Activated B cell treated with CpG ODN at 0.5 μM for 24 hours (primary cell): ENCODE results near the gene REEP2. TPM values are rescaled to one million over a fixed set of nuclear protein-coding genes. Genes with fewer than 3 reads are reported as not detected.
A peak's percentile ranks its signal among the peaks of the same experiment; 100 is the strongest.
"Not testable (repeated sequence)": the region's sequence is repeated elsewhere in the genome, so short reads cannot be mapped to it uniquely, and the experiment has no call there.

Experiments used
- ATAC-seq: fragments of 200-7000 bp; cut with Tn5 transposase; one replicate; pipeline ENCODE4 v1.10.0; 2021; ENCODE audit warnings: low read depth, mild to moderate bottlenecking, moderate library complexity
- CTCF ChIA-PET: fragments of 350-600 bp; sonication (Branson Sonifier 250); formaldehyde crosslinking; loops from one replicate; lab custom pipeline; 2021; ENCODE audit warnings: antibody characterized with exemption; lab: Charles Lee
- POLR2A ChIA-PET: fragments of 350-600 bp; sonication (Branson Sonifier 250); formaldehyde crosslinking; loops from one replicate; lab custom pipeline; 2021; ENCODE audit warnings: antibody characterized with exemption; lab: Charles Lee
- DNase-seq: peaks from one replicate; pipeline ENCODE4 v3.0.0; 2022
- H3K27ac Mint-ChIP-seq: one replicate; pipeline ENCODE4 v1.8.0; 2020; ENCODE audit warnings: mixed read lengths
- H3K27me3 Mint-ChIP-seq: one replicate; pipeline ENCODE4 v1.8.0; 2021; ENCODE audit warnings: mixed read lengths
- H3K36me3 Mint-ChIP-seq: one replicate; pipeline ENCODE4 v1.8.0; 2021; ENCODE audit warnings: low read depth, mixed read lengths
- H3K4me1 Mint-ChIP-seq: one replicate; pipeline ENCODE4 v1.8.0; 2021; ENCODE audit warnings: mixed read lengths
- H3K4me3 Mint-ChIP-seq: one replicate; pipeline ENCODE4 v1.8.0; 2020; ENCODE audit warnings: mild to moderate bottlenecking, mixed read lengths
- H3K9me3 Mint-ChIP-seq: one replicate; pipeline ENCODE4 v1.8.0; 2020; ENCODE audit warnings: mixed read lengths
- intact Hi-C: fragments of 100-400 bp; cut with micrococcal nuclease; formaldehyde crosslinking; loops from one replicate; pipeline ENCODE4 v1.15.1; 2024
- total RNA-seq: library from RNA; stranded (reverse); gene quantifications from 2 replicates; pipeline ENCODE4 v1.2.3, GENCODE V29; 2022
- TF ChIP-seq, protein P1 (sequence below): fragments of 200-600 bp; IDR thresholded peaks from one replicate; pipeline ENCODE4 v1.8.0; 2022; ENCODE audit warnings: antibody characterized with exemption, mild to moderate bottlenecking

REEP2 gene
- total RNA-seq, 1 donor from 2014 or later = not detected

DNA sequence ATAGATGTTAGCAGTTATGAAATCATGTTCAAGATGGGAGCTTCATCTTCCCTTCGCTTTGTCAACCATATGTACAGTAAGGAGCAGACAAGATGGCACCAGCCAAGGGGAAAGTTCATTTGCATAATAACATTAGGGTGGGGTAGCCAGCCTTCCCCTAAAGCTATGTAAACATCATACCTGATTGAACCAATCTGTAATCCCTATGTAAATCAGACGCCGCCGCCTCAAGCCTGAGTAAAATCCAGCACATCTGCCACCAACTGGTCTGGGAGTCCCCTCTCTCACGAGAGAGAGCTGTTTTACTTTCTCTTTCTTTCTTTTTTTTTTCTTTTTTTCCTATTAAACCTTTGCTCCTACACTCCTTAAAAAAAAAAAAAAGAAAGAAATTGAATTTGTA, 30.8 kb upstream of the REEP2 start:
- intact Hi-C loops = no loop called here
- ChIA-PET CTCF (interaction anchor here (0.7 kb wide), 1 partner anchor 56 kb away, joined by 3 read pairs; the partner anchor contains the start of gene KDM3B), POLR2A (interaction anchor here (0.7 to 1.1 kb wide), 5 partner anchors 55 to 1003 kb away, joined by 3 to 5 read pairs (median 4); partner anchors contain the start of gene FAM53C)
- TF ChIP-seq, protein P1, sequence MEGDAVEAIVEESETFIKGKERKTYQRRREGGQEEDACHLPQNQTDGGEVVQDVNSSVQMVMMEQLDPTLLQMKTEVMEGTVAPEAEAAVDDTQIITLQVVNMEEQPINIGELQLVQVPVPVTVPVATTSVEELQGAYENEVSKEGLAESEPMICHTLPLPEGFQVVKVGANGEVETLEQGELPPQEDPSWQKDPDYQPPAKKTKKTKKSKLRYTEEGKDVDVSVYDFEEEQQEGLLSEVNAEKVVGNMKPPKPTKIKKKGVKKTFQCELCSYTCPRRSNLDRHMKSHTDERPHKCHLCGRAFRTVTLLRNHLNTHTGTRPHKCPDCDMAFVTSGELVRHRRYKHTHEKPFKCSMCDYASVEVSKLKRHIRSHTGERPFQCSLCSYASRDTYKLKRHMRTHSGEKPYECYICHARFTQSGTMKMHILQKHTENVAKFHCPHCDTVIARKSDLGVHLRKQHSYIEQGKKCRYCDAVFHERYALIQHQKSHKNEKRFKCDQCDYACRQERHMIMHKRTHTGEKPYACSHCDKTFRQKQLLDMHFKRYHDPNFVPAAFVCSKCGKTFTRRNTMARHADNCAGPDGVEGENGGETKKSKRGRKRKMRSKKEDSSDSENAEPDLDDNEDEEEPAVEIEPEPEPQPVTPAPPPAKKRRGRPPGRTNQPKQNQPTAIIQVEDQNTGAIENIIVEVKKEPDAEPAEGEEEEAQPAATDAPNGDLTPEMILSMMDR = no peak
- Mint-ChIP-seq H3K4me1 (peaks cover 14% of the 10 kb centered on the region), H3K9me3 (no peaks in the 10 kb centered on the region), H3K36me3 (peaks cover 60% of the 10 kb centered on the region), H3K27ac (peak overlapping the region; percentile 71), H3K4me3 (no peak overlapping the region), H3K27me3 (no peaks in the 10 kb centered on the region)
- DNase-seq = no peak
- peak; percentile 89 for ATAC-seq

DNA sequence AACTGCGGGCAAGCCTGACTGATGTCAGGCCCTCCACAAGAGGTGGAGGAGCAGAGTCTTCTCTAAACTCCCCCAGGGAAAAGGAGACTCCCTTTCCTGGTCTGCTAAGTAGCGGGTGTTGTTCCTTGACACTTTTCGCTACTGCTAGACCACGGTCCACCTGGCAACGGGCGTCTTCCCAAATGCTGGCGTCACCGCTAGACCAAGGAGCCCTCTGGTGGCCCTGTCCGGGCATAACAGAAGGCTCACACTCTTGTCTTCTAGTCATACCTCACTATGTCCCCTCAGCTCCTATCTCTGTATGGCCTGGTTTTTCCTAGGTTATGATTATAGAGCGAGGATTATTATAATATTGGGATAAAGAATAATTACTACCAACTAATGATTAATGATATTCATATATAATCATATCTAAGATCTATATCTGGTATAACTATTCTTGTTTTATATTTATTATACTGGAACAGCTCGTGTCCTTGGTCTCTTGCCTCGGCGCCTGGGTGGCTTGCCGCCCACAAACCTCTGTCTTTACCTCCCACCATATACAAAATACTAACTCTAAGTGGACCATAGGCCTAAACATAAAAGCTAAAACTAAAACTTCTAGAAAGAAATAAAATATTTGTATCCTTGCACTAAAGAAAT, 27.7 kb upstream of the REEP2 start:
- H3K9me3 Mint-ChIP-seq, H3K27ac Mint-ChIP-seq, H3K27me3 Mint-ChIP-seq, H3K4me3 Mint-ChIP-seq, ATAC-seq, DNase-seq: not testable (repeated sequence)
- CTCF ChIA-PET = interaction anchor here (0.9 to 1.3 kb wide), 3 partner anchors 58 to 334 kb away, joined by 3 to 7 read pairs (median 3); partner anchors contain the start of genes BRD8, KDM3B and KIF20A
- intact Hi-C loops = loop anchor here (1.0 kb wide), 1 partner anchor 231 kb away; no protein-coding TSS in a partner anchor
- peaks cover 14% of the 10 kb centered on the region for H3K4me1 Mint-ChIP-seq
- POLR2A ChIA-PET = interaction anchor here (0.7 kb wide), 1 partner anchor 79 kb away, joined by 3 read pairs; the partner anchor contains the start of gene CDC25C
- peaks cover 64% of the 10 kb centered on the region for H3K36me3 Mint-ChIP-seq

DNA sequence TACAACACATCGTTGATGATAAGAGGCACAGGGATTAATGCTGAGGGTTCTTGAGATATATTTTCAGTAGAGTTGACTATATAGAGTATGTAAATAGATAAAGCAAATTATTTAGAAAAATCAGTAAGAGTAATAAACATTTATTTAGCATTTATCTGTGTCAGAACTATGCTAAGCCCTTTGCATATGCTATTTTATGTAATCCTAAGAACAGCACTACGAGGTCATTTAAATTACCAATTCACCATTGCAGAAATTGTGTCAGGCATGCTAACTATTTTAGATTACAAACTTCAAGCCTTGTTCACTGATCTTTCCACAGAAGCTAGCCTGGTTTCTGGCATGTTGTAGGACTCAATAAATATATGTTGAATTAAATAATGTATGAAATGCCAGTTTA, 20.4 kb upstream of the REEP2 start:
- peaks cover 87% of the 10 kb centered on the region for H3K36me3 Mint-ChIP-seq
- no peaks in the 10 kb centered on the region for H3K4me1 Mint-ChIP-seq
- H3K4me3 Mint-ChIP-seq = no peak overlapping the region
- DNase-seq (no peak), ATAC-seq (no peak)
- H3K27me3 Mint-ChIP-seq = no peaks in the 10 kb centered on the region
- no peaks in the 10 kb centered on the region for H3K9me3 Mint-ChIP-seq
- ChIA-PET CTCF (no interaction called here), POLR2A (no interaction called here)
- TF ChIP-seq, protein P1 = no peak
- intact Hi-C loops = no loop called here
- no peak overlapping the region for H3K27ac Mint-ChIP-seq

- no peak for DNase-seq
- TF ChIP-seq, protein P1 = no peak
- Mint-ChIP-seq H3K4me3 (no peak overlapping the region), H3K9me3 (no peaks in the 10 kb centered on the region), H3K27ac (no peak overlapping the region), H3K4me1 (no peaks in the 10 kb centered on the region), H3K27me3 (no peaks in the 10 kb centered on the region), H3K36me3 (peaks cover 90% of the 10 kb centered on the region)
- ATAC-seq = no peak
- intact Hi-C loops = no loop called here
- POLR2A ChIA-PET = no interaction called here
- CTCF ChIA-PET = interaction anchor here (1.4 kb wide), 1 partner anchor 79 kb away, joined by 4 read pairs; no protein-coding TSS in a partner anchor
Observed at GRCh38 chr5:138425079-138425478, 13.8 kb upstream of the REEP2 start.

DNA sequence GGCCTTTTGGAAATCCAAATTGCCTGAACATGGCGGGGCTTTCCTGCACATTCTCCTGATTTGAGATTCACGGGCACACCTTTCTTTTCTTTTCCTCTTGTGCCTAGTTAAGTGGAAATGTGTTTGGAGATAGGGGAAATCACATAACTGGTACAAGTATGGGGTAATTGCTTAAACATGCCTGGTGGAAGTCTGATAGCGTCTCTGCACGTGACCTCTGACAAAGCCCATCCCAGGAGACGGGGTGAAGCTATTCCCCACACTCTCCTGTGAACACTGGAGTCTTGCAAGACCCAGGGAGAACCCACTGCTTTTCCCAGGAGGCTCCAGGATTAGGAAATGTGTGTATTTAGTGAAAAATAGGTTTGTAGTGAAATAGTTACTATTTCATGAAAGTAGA, 2.9 kb upstream of the REEP2 start:
- Mint-ChIP-seq H3K4me3 (no peak overlapping the region), H3K36me3 (peaks cover 55% of the 10 kb centered on the region), H3K27ac (no peak overlapping the region), H3K4me1 (peaks cover 12% of the 10 kb centered on the region), H3K27me3 (no peaks in the 10 kb centered on the region), H3K9me3 (no peaks in the 10 kb centered on the region)
- ChIA-PET CTCF (no interaction called here), POLR2A (no interaction called here)
- TF ChIP-seq, protein P1 = no peak
- ATAC-seq (no peak), DNase-seq (no peak)
- intact Hi-C loops = no loop called here
